ENCODE data around the gene VTCN1.
A peak's percentile ranks its signal among the peaks of the same experiment; 100 is the strongest.

The VTCN1 gene

DNA sequence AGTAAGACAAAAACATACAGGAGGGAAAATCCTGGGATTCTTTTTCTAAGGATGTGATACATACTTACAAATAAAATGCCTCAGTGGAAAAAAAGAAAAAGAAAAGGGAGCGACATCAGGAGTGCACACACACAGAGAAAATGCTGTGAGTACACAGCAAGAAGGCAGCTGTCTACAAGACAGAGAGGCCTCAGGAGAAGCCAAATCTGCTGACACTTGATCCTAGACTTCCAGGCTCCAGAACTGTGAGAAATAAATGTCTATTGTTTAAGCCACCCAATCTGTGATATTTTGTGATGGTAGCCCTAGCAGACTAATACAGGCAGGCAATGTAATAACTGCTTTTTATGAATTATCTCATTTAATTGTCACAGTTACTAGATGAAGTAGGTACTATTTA, 72.2 kb downstream of the VTCN1 start:
- TF ChIP-seq, protein P1, sequence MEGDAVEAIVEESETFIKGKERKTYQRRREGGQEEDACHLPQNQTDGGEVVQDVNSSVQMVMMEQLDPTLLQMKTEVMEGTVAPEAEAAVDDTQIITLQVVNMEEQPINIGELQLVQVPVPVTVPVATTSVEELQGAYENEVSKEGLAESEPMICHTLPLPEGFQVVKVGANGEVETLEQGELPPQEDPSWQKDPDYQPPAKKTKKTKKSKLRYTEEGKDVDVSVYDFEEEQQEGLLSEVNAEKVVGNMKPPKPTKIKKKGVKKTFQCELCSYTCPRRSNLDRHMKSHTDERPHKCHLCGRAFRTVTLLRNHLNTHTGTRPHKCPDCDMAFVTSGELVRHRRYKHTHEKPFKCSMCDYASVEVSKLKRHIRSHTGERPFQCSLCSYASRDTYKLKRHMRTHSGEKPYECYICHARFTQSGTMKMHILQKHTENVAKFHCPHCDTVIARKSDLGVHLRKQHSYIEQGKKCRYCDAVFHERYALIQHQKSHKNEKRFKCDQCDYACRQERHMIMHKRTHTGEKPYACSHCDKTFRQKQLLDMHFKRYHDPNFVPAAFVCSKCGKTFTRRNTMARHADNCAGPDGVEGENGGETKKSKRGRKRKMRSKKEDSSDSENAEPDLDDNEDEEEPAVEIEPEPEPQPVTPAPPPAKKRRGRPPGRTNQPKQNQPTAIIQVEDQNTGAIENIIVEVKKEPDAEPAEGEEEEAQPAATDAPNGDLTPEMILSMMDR (IDR thresholded peaks at IDR 0.05; ENCODE audit: extremely low read depth, missing control alignments) = no peak
- no peak for DNase-seq (ENCODE audit: low spot score)

DNA sequence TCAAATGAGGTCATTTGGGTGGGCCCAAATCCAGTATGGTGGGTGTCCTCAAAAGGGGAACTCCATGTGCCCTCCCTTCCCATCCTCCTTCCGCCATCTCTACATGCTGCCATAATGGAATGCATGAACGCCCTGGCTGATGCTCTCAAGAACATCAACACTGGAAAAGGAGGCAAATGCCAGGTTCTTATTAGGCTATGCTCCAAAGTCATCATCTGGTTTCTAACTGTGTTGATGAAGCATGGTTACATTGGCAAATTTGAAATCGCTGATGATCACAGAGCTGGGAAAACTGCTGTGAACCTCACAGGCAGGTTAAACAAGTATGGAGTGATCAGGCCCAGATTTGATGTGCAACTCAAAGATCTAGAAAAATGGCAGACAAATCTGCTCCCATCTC, 72.6 kb downstream of the VTCN1 start:
- TF ChIP-seq, protein P1 (IDR thresholded peaks at IDR 0.05; ENCODE audit: extremely low read depth, missing control alignments) = no peak
- no peak for DNase-seq (ENCODE audit: low spot score)

DNA sequence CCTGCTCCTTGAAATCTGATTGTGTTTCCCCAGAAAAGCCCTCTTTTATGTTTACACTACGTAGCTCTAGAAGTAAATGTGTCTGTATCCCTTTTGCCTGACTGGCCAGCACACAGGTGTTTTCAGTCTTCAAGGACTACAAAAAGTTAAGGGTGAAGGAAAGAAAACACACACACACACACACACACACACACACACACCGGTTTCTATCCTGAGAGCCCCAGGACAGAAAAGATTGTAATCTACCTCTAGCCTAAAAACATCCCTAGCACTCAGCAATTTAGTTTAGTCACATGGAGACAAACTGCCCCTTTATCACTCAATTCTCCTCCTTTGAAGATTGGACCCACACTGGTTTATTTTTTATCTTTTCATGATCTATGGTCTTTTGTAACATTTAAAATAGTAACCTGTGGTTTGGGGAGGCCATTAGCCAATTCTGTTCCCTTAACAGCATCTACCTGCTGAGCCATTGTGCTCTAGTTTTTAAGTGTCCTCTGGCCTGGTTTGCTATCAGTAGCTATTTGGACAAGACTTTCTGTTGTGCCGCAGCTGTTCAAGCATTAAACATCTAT, 73.4 kb downstream of the VTCN1 start:
- TF ChIP-seq, protein P1 (IDR thresholded peaks at IDR 0.05; ENCODE audit: extremely low read depth, missing control alignments) = no peak
- DNase-seq (ENCODE audit: low spot score) = no peak

DNA sequence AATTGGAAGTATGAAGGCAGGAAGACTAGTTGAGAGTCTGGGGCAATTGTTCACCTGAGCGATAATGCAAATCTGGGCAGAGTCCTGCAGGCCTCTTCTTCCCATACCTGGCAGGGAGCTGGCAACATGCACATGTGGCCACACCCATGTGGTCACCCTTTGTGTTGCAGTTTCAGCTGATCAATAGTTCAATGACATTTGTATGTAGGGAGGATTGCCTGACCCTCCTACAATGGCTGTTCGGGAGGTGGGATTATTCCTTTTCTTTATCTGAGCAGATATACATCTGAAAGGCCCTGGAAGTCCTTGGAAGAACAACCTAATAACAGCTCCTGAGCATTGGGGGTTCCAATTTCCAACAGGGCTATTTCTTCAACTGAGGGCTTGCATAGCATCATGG, 74.0 kb downstream of the VTCN1 start:
- TF ChIP-seq, protein P1 (IDR thresholded peaks at IDR 0.05; ENCODE audit: extremely low read depth, missing control alignments) = no peak
- no peak for DNase-seq (ENCODE audit: low spot score)

- DNase-seq (ENCODE audit: low spot score) = no peak
- TF ChIP-seq, protein P1 (IDR thresholded peaks at IDR 0.05; ENCODE audit: extremely low read depth, missing control alignments) = no peak
Measured at GRCh38 chr1:117135329-117135728, 75.4 kb downstream of the VTCN1 start.

- TF ChIP-seq, protein P1 (IDR thresholded peaks at IDR 0.05; ENCODE audit: extremely low read depth, missing control alignments) = no peak
- DNase-seq (ENCODE audit: low spot score) = no peak
Measured at GRCh38 chr1:117130526-117130925, 80.2 kb downstream of the VTCN1 start.

DNA sequence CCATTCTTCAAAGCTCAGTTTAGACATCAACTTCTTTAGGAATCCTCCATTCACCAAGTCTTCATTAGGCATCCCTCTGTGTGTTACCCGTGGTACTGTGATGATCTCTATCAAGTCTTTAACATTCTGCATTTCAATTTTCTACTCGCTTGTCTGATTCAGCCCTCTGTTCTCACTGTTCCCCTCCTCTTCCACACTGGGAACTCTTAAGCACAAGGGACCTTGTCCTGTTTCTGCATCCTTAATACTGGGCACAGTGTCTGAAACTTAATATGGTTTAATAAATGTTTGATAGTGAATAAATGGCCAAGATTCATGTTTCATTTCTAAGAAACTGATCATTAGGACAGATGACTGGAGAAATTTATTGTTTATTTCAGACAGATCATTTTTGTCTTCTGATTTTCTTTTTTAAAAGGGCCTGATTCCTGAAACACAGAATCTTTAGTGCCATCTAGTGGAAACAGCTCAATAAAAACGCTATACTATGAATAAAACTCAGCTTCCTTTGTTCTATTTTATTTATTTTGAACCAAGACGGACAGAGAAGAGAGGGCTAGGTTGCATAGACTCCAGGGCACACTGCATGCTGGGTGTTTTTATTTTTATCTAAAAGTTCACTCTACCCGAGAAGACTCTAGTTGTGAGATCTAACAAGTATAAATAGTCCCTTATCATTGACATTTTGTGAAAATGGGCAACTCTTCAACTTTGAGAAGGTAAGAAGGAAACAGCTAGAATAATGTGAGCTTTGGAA, 82.2 kb downstream of the VTCN1 start:
- peak; percentile 47 for DNase-seq (ENCODE audit: low spot score)
- TF ChIP-seq, protein P1 (IDR thresholded peaks at IDR 0.05; ENCODE audit: extremely low read depth, missing control alignments) = peak; percentile 41
